Activated gamma-delta T cell (primary cell): Measurements from ENCODE around the gene MIGA2.
A peak's percentile ranks its signal among the peaks of the same experiment; 100 is the strongest.
"Not testable (repeated sequence)": the region's sequence is repeated elsewhere in the genome, so short reads cannot be mapped to it uniquely, and the experiment has no call there.

Experiments
- DNase-seq: peaks from one replicate; lab custom pipeline; 2025; lab: John Stamatoyannopoulos, UW

The MIGA2 gene

GRCh38 chr9:129100383-129101169 is 64.2 kb downstream of the MIGA2 start:
- no peak for DNase-seq

GRCh38 chr9:129101279-129101678 is 64.9 kb downstream of the MIGA2 start:
- DNase-seq: no peak

GRCh38 chr9:129102095-129102525 is 65.7 kb downstream of the MIGA2 start:
- DNase-seq: no peak

GRCh38 chr9:129102791-129103594 is 66.6 kb downstream of the MIGA2 start:
- no peak for DNase-seq

- no peak for DNase-seq
Observed at GRCh38 chr9:129103595-129103965, 67.2 kb downstream of the MIGA2 start.

GRCh38 chr9:129104051-129104450 is 67.6 kb downstream of the MIGA2 start:
- no peak for DNase-seq

GRCh38 chr9:129105857-129106694 is 69.7 kb downstream of the MIGA2 start:
- no peak for DNase-seq

GRCh38 chr9:129107651-129108050 is 71.2 kb downstream of the MIGA2 start:
- DNase-seq: no peak

GRCh38 chr9:129108083-129108804 is 71.8 kb downstream of the MIGA2 start:
- DNase-seq: no peak

- DNase-seq: no peak
Observed at GRCh38 chr9:129108805-129109536, 72.5 kb downstream of the MIGA2 start.

GRCh38 chr9:129109537-129109903 is 73.1 kb downstream of the MIGA2 start:
- DNase-seq: no peak

- DNase-seq: no peak
Observed at GRCh38 chr9:129109952-129110739, 73.7 kb downstream of the MIGA2 start.

GRCh38 chr9:129110740-129111527 is 74.5 kb downstream of the MIGA2 start, which contains the start of the genes CRAT and PTPA:
Gene CRAT (minus strand): TSS chr9:129110793. CDS start chr9:129110509, 284 bp downstream.
Gene PTPA (plus strand): TSS chr9:129111415. CDS start chr9:129111601, 186 bp downstream.
- DNase-seq: peak; percentile 97

- DNase-seq: no peak
Observed at GRCh38 chr9:129111528-129112151, 75.2 kb downstream of the MIGA2 start.

- DNase-seq: not testable (repeated sequence)
Observed at GRCh38 chr9:129112526-129112925, 76.1 kb downstream of the MIGA2 start.

GRCh38 chr9:129113645-129114304 is 77.3 kb downstream of the MIGA2 start:
- DNase-seq: no peak

GRCh38 chr9:129118799-129119198 is 82.4 kb downstream of the MIGA2 start:
- no peak for DNase-seq

- DNase-seq: no peak
Observed at GRCh38 chr9:129121483-129121882, 85.1 kb downstream of the MIGA2 start.
